ENCODE results near the gene RPS2. TPM values are rescaled to one million over a fixed set of nuclear protein-coding genes. Genes with fewer than 3 reads are reported as not detected.

Gene RPS2
- total RNA-seq, 2 experiments from 2014 or later = 5,572 to 5,598 TPM

DNA sequence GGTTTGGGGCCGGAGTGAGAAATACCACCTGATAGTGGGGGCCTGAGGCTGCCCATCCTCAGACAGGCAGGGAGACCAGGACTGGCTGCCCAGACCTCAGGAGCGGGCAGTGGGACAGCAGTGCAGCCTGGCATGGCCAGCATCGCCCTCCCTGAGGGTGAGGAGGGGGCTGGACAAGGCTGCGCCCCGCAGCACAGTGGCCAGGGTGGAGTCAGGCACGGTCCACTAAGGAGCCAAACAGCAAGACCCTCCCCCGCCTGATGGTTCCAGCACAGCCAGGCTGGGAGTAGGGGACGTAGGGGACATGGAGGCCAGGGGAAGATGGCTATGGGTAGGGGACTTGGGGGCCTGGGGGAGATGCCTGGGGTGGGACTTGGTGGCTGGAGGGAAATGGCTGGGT is 41.7 kb upstream of the RPS2 start:
- DNase-seq = no peak
- H3K27me3 Mint-ChIP-seq = no peaks in the 10 kb centered on the region
- peaks cover 41% of the 10 kb centered on the region for H3K4me1 Mint-ChIP-seq (ENCODE audit: low read depth)
- intact Hi-C loops (cut with micrococcal nuclease) = no loop called here
- ATAC-seq = no peak
- H3K36me3 Mint-ChIP-seq (ENCODE audit: low read depth) = peaks cover 43% of the 10 kb centered on the region
- H3K9me3 Mint-ChIP-seq = no peaks in the 10 kb centered on the region
- no peak overlapping the region for H3K27ac Mint-ChIP-seq
- CTCF ChIA-PET = interaction anchor here (4.1 kb wide), 1 partner anchor 134 kb away, joined by 27 read pairs; no protein-coding TSS in a partner anchor
- POLR2A ChIA-PET = interaction anchor here (1.5 kb wide), 1 partner anchor 149 kb away, joined by 6 read pairs; the partner anchor contains the start of gene TRAF7
- TF ChIP-seq, protein P1, sequence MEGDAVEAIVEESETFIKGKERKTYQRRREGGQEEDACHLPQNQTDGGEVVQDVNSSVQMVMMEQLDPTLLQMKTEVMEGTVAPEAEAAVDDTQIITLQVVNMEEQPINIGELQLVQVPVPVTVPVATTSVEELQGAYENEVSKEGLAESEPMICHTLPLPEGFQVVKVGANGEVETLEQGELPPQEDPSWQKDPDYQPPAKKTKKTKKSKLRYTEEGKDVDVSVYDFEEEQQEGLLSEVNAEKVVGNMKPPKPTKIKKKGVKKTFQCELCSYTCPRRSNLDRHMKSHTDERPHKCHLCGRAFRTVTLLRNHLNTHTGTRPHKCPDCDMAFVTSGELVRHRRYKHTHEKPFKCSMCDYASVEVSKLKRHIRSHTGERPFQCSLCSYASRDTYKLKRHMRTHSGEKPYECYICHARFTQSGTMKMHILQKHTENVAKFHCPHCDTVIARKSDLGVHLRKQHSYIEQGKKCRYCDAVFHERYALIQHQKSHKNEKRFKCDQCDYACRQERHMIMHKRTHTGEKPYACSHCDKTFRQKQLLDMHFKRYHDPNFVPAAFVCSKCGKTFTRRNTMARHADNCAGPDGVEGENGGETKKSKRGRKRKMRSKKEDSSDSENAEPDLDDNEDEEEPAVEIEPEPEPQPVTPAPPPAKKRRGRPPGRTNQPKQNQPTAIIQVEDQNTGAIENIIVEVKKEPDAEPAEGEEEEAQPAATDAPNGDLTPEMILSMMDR (IDR thresholded peaks at IDR 0.05) = no peak
- H3K4me3 Mint-ChIP-seq = peak overlapping the region; percentile 97

DNA sequence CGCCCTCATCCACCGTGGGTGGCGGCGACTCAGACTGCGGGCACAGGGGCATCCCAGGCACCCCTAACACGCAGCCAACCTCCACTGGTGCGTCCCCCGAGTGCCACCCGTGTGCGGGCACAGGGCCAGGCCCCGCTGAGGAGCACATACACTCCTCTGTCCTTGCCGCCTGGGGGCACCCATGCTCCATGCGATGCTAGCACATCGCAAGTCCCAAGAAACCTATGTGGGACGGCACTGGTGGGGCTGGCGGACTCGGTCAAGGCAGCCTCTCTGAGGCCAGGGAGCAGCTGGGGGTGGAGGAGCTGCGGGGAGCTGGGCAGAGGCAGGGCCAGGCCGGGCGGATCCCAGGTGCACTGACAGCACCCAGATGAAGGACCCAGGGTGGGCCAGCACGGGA is 41.0 kb upstream of the RPS2 start:
- intact Hi-C loops (cut with micrococcal nuclease) = no loop called here
- TF ChIP-seq, protein P1 (IDR thresholded peaks at IDR 0.05) = no peak
- H3K27me3 Mint-ChIP-seq = no peaks in the 10 kb centered on the region
- H3K4me3 Mint-ChIP-seq = no peak overlapping the region
- peaks cover 41% of the 10 kb centered on the region for H3K4me1 Mint-ChIP-seq (ENCODE audit: low read depth)
- H3K36me3 Mint-ChIP-seq (ENCODE audit: low read depth) = peaks cover 48% of the 10 kb centered on the region
- ATAC-seq (no peak), DNase-seq (no peak)
- ChIA-PET CTCF (interaction anchor here (1.8 to 4.6 kb wide), 4 partner anchors 13 to 135 kb away, joined by 8 to 34 read pairs (median 18); partner anchors contain the start of genes NTHL1 and TSC2), POLR2A (interaction anchor here (1.0 to 1.5 kb wide), 6 partner anchors 10 to 149 kb away, joined by 3 to 6 read pairs (median 4); partner anchors contain the start of genes GFER, NPW, RPS2 and TRAF7)
- H3K9me3 Mint-ChIP-seq = no peaks in the 10 kb centered on the region
- no peak overlapping the region for H3K27ac Mint-ChIP-seq

DNA sequence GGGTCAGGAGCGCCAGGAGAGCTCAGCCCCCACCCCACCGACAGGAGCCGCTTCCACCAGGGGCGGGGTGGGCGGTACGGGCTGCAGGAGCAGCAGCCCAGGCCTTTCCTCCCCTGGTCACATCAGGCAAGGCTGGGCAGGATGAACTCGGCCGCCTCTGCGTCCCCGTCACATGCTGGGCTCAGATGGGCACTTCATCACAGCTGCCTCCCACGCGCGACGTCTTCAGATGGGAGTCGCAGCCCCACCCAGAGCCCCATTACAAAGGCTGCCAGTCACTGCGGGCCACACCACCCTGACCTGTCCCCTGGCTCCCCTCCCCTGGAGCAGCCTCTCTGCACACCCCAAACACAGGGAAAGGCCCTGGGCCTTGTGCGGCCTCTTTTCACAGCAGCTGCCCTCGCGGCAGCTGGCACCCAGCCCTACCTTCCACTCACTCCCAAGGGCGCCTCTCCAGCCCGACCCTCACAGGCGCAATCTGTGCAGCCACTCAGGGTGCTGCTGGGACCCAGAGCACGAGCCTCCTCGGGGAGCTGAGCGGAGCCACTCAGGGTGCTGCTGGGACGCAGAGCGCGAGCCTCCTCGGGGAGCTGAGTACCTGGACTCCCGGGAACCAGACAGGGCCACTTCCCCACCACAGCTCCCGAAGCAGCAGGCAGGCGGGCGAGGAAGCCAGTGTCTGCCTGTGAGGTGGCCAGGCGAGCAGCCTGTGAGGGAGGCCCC is 40.3 kb upstream of the RPS2 start:
- POLR2A ChIA-PET = interaction anchor here (1.0 to 1.9 kb wide), 8 partner anchors 9 to 150 kb away, joined by 3 to 7 read pairs (median 5); partner anchors contain the start of genes GFER, NPW, RPS2 and TRAF7
- no peak for ATAC-seq
- H3K4me3 Mint-ChIP-seq = no peak overlapping the region
- no peaks in the 10 kb centered on the region for H3K27me3 Mint-ChIP-seq
- CTCF ChIA-PET = interaction anchor here (1.0 to 4.6 kb wide), 12 partner anchors 9 to 167 kb away, joined by 3 to 34 read pairs (median 7); partner anchors contain the start of genes GFER, NTHL1, PKD1 and TSC2
- H3K4me1 Mint-ChIP-seq (ENCODE audit: low read depth) = peaks cover 37% of the 10 kb centered on the region
- intact Hi-C loops (cut with micrococcal nuclease) = no loop called here
- TF ChIP-seq, protein P1 (IDR thresholded peaks at IDR 0.05) = no peak
- no peaks in the 10 kb centered on the region for H3K9me3 Mint-ChIP-seq
- no peak overlapping the region for H3K27ac Mint-ChIP-seq
- no peak for DNase-seq
- H3K36me3 Mint-ChIP-seq (ENCODE audit: low read depth) = peaks cover 43% of the 10 kb centered on the region

DNA sequence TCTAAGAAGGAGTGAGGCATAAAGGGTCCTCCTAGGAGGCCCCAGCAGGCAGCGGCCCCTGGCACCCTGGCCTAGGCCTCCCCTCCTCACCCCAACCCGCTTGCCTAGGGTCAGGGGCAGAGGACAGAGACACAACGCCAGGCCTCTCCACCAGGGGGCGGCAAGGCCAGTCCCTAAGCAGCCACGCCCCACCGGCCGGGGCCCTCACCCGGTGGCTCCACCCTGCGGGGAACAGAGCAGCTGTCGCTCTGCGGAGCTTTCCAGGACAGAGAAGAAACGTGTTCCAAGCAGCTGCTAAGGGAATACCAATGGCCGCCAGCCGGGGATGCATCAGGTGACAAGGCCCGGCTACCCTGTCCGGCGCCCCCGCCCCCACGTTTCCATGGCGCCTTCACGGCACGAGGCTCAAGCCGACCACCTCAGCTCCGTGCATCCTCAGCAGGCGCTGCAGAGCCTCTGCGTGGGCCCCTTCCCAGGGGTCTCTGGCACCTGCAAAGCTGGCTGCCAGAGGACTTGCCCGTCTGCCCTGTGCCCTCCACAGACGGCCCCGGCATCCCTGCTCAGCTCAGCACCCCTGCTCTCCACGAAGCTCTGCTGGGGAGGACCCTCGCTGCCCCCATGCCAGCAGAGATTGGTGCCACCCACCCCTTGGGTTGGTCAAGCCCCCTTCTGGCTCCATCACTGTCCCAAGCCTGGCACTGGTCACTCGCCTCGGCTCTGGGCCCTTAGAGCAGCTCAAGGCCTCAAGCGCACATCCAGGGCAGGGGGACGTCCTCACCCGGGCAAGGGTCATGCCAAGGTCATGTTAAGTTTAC is 39.4 kb upstream of the RPS2 start:
- peaks cover 43% of the 10 kb centered on the region for H3K36me3 Mint-ChIP-seq (ENCODE audit: low read depth)
- no peaks in the 10 kb centered on the region for H3K9me3 Mint-ChIP-seq
- H3K4me3 Mint-ChIP-seq = no peak overlapping the region
- no peaks in the 10 kb centered on the region for H3K27me3 Mint-ChIP-seq
- intact Hi-C loops (cut with micrococcal nuclease) = no loop called here
- H3K27ac Mint-ChIP-seq = no peak overlapping the region
- ChIA-PET CTCF (interaction anchor here (0.6 to 4.6 kb wide), 26 partner anchors 8 to 201 kb away, joined by 3 to 34 read pairs (median 3); partner anchors contain the start of genes GFER, NPW, NTHL1 and PKD1), POLR2A (interaction anchor here (0.7 to 1.9 kb wide), 10 partner anchors 11 to 248 kb away, joined by 3 to 7 read pairs (median 4); partner anchors contain the start of genes GFER, NDUFB10, NPW and RPS2)
- peak; percentile 96 for ATAC-seq
- peaks cover 37% of the 10 kb centered on the region for H3K4me1 Mint-ChIP-seq (ENCODE audit: low read depth)
- TF ChIP-seq, protein P1 (IDR thresholded peaks at IDR 0.05) = peak; percentile 95
- peak; percentile 94 for DNase-seq

Data from activated CD8-positive, alpha-beta T cell treated with anti-CD3 and anti-CD28 coated beads for 36 hours (primary cell).